Left lobe of liver (tissue), 2 donors: ENCODE data around the gene NOS1AP. TPM values are rescaled to one million over a fixed set of nuclear protein-coding genes. Genes with fewer than 3 reads are reported as not detected.
"Not testable (repeated sequence)": the region's sequence is repeated elsewhere in the genome, so short reads cannot be mapped to it uniquely, and the experiment has no call there.

Source experiments
- ATAC-seq: fragments of 200-7000 bp; cut with Tn5 transposase; one replicate; pipeline ENCODE4 v1.9.1; 2020; ENCODE audit warnings: mild to moderate bottlenecking, moderate library complexity
- DNase-seq: peaks from one replicate; pipeline ENCODE4 v3.0.0-alpha.2; 2020; ENCODE audit warnings: low spot score
- total RNA-seq: library from RNA; stranded (reverse); gene quantifications from one replicate; pipeline ENCODE4 v1.2.1, GENCODE V29; 2021
- donor health status: DM: no; HTN: no; CAD: no; lungs with moderate emphysema.
- donor health status: DM: no; HTN: yes; CAD: no.

Gene NOS1AP
- total RNA-seq, 1 donor from 2014 or later = 17.4 TPM

DNA sequence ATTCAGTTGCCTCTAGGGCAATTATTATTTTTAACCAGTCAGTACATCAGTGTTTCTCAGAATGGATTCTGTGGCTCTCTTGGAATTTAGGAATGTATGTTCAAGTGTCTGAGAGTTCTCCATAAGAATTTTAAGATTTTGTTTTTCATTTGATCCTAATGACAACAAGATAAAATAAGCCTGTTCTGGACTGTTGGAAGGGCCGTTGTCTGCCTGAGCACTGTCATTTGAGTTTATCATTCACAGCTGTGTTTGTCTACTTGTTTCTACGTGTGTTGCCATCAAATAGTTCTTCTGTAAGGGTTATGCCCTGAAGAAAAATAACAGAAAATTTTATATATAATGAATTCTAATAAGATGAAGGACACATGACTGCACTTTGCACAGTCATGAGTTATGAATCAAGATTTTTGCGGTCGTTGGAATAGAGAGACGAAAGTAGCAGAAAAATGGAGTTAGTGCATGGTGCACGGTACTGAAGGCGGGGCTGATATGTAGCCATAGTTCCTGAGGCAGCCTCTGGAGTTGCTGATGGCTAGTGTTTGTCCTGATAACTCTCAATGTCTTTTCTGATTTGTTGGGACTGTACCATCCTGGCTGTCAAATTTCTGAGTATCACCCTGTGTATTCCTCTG, 92.5 kb downstream of the NOS1AP start:
- no peak for ATAC-seq
- no peak for DNase-seq

DNA sequence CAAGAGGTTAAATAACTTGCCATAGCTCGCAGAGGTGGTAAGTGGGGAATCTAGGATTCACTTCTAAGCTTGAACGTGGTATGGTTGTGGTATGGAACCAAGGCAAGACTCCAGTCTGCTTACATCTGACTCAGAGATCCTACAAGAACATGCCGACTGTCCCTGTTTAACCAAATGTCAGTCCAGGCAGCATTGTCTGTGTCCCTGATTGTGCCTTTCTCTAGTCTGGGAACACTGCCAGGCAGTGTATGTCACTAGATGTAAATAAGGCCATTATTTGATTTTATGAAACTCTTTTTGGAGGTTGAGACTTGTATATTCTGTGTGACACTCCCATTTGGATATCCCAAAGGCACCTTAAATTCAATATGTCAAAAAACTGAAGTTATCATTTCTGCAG, 96.0 kb downstream of the NOS1AP start:
- no peak for DNase-seq
- no peak for ATAC-seq

DNA sequence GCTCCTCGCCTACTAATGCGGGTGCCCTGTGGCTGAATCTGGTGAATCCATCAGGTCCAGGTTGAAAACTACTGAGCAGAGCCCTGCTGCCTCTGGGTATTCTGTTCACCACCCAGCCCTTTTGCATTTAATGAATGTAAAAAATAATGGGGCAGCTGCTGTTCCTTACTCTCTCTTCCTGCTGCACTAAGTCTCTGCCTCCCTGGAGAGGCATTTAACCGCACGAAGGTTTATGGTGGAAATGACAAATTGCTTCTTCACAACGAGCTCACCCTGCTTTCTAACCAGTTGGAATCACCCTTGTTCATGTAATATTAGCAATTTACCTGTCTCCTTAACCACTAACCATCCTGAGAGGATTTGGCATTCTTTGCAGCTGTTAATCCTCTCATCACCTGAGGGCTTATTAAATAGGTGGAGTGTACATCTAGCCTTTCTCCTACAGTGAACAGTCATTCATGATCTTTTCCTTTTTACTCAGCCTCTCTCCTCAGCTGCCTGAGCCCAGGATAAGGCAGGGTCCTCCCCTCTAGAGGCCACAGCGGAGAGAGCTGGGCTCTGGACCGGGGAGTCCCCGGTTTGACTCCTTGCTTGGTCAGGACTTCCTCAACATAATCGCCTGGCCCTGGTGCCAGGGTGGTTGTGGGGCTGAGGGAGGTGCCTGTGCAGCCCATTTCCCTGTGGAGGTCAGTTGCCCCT, 97.6 kb downstream of the NOS1AP start:
- no peak for DNase-seq
- no peak for ATAC-seq

DNA sequence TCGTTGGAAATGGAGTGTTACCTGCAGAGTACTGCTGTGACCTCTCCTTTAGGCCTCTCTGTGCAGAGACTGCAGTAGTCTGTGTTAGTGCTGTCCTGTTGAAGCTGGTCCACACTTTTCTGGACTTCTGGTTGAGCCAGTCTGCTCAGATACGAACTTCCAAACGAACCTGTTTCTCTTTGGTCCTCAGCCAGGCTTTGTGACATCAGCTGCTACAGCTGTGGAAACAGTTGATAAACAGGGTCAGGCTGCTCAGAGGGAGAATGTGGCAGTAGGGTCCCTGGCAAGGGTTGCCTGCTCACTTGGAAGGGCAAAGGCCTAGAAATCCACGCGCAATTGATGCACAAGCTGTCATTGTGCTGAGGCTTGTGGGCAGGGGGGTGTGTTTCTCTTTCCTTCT, 98.8 kb downstream of the NOS1AP start:
- DNase-seq (no peak), ATAC-seq (peak; percentile 69)

DNA sequence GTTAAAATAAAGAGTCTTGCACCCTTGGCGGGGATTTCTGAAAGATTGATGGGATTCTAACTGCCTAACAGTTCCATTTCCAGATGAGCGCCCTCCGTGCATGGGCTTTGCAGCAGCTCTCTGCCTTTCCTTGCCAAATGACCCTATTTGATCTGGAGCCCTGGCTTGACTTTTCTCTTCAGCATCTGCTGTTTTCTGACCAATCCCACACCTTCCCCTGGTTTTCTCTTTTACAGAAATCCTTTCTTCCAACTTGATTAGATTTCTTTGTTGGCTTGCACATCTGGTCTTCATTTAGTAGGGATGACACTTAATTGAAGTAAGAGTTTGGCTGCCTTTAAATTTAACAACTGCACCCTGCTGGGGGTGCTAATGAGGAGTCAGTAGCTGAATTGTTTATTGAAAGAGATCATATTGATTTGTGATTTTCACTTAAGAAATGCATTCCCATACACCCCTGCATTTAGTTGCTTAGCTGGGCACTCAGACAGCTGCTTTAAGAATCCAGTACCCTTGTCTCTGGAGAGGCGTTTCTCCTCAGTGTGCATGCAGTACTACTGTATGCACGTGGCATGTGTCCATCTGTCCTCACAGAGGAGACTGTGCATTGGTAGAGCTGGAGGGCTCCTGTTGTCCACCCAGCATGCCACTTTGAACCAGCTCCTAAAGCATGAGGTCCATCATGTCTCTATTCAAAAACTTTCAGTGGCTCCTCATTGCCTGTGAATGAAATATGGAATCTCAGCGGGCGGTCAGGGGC, 99.7 kb downstream of the NOS1AP start:
- ATAC-seq = no peak
- no peak for DNase-seq

DNA sequence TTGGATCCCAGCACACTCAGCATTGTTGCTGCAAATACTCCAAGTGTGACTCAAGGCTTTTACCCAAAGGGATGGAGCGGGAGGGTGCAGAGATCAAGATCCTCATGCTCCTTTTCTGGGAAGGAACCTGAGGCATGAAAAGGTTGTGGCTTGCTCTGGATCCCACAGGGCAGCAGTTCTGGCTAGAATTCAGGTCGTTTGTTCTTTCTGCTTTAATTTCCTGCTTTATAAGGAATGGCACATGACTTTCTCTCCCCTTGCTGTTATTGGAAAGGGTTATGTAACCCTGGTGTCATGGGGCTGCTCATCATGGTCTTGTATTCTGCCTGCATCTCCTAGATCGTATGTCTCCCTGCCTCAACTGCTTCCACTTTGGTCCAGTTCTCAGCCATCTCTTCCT, 101.6 kb downstream of the NOS1AP start:
- DNase-seq (no peak), ATAC-seq (no peak)

DNA sequence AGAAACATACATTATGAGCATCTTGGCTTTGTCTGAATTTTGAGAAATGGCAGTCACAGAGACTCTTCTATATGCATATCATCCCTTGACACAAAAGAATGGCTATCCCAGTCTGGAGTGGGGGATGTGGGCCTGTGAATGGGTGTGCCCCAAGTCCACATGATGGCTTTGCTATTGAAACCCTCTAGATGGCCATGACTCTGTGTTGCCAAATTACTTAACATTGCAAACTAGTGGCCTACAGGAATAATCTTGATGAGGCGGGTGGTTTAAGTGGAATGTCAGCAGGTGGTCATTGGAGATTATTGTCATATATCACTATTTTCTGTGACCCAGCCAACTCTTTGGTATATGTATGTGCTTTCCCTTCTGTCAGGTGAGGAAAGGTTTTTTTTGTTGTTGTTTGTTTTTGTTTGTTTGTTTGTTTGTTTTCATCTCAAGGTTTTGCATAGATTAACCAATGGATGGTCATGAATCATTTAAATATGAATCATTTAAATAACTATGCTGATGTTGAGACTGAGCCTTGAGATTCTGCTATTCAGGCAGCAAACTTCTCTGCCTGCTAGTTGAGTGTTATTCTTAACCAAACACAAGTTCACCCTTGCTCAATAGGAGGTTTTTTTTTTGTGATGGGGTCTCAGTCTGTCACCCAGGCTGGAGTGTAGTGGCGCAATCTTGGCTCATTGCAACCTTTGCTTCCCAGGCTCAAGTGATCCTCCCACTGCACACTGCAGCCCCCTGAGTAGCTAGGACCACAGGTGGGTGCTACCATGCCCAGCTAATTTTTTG, 103.0 kb downstream of the NOS1AP start:
- DNase-seq = no peak
- no peak for ATAC-seq

DNA sequence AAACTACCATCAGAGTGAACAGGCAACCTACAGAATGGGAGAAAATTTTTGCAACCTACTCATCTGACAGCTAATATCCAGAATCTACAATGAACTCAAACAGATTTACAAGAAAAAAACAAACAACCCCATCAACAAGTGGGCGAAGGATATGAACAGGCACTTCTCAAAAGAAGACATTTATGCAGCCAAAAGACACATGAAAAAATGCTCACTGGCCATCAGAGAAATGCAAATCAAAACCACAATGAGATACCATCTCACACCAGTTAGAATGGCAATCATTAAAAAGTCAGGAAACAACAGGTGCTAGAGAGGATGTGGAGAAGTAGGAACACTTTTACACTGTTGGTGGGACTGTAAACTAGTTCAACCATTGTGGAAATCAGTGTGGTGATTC, 104.1 kb downstream of the NOS1AP start:
- not testable (repeated sequence) for DNase-seq, ATAC-seq

DNA sequence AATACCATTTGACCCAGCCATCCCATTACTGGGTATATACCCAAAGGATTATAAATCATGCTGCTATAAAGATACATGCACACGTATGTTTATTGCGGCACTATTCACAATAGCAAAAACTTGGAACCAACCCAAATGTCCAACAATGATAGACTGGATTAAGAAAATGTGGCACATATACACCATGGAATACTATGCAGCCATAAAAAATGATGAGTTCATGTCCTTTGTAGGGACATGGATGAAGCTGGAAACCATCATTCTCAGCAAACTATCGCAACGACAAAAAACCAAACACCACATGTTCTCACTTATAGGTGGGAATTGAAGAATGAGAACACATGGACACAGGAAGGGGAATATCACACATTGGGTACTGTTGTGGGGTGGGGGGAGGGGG, 104.5 kb downstream of the NOS1AP start:
- not testable (repeated sequence) for ATAC-seq, DNase-seq

DNA sequence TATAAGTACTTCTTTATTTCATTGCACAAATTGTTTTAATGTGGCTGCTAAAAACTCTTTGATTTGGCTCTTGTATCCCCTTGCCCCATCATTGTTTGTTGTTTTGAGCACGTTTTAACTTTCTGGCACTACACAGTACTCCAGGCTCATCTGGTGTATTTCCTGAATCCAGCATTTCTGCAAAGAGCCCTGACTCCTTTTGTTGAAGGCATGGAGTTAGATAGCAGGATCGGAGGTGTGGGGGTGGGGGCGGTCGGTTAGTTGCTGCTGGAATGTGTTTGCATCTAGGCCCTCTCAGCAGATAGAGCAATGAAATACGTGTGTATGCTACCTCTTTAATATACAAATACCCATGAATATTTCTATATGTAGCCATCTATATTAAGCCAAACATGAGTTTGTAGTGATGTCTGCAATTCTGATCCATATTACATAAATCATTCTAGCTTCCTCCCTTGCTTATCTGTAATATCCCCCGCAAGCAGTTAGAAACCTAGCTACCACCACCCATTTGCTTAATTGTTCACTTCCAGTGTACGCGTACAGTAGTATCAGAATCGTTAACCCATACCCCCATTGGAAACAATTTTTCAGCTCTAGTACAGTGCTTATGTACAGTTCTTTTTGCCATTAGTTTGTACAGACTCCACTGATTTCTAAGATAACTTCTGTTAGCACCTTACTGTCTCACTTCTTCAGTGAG, 106.0 kb downstream of the NOS1AP start:
- DNase-seq (no peak), ATAC-seq (peak; percentile 49)

DNA sequence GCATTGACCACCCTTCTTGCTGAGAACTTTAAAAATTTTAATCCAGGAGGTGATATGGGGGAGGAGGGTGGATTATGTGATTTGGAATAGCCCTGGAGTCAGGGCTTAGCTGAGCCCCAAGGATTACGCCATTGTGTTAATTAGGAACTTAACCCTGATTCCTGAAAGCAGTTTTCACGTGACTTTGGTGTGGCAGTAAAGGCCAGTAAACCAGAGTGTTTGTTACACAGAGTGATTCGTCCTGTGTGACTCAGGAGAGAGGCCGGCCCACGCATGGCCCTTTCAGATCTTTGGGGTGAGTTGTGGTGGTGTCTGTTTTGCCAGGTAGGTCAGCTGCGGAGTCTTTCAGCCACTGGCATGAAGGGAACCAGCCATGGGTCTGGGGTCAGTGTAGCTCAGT, 107.6 kb downstream of the NOS1AP start:
- ATAC-seq (peak; percentile 26), DNase-seq (no peak)

DNA sequence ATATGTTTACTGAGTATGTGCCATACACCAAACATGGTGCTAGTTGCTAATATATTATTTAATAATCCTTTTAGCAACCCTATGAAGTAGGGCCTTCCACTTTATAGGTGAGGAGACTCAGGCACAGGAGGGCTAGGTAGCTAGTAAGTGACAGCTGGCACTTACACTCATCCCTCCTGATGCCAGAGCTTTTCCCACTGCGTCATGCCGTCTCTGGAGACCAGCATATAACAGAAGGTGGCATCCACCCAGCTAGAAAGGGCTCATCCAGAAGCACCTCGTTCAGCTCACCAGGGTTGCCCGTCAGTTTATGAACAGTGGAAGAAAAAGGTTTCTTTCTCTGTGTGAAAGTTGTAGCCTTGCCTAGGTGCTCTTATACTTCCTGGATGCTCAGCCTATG, 108.9 kb downstream of the NOS1AP start:
- no peak for DNase-seq
- ATAC-seq = no peak

DNA sequence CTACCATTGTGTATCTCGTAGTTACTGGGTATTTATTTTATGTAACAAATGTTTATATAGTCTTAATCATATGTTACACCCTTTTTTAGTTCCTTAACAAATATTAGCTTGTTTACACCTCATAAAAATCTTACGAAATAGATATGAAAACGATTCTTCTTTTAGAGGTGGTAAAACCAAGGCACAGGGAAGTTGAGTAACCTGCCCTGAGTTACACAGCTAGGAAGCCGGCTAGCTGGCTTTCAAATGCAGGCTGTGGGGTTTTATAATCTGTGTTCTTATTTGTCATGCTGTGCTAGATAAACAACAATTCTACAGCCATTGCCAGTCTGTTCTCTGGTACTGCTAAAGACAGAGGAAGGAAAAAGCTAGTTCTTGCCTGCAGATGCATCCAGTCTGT, 109.6 kb downstream of the NOS1AP start:
- DNase-seq = no peak
- peak; percentile 53 for ATAC-seq

DNA sequence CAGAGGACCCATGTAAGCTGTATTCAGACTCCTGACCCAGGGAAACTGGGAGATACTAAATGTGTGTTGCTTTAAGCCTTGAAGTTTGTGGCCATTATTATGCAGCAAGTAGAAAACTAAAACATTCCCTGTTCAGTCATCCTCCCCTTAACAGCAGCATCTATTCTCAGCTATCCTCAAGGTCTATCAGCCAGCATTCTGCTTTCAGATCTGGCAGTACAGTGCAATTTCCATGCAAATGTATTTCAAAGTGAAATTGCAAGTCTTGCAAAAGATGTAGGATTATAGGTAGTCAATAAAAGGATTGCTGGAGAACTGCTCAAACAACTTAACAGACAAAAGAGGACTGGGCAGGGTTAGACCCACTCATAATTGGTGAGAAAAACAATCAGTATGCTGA, 111.3 kb downstream of the NOS1AP start:
- no peak for DNase-seq

DNA sequence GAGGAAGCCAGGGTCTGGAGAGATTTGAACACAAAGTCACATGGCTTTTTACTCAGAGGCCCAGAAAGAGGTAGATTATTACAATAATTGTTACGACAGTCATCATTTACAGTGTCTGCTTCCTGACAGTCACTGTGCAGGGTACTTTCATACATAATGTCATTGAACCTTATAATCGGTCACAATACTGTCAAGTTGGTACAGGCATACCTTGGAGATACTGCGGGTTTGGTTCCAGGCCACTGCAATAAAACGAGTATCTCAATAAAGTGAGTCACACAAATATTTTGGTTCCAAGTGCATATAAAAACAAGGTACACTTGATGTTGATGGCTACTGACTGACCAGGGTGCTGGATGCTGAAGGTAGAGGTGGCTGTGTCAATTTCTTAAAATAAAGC, 112.6 kb downstream of the NOS1AP start:
- ATAC-seq = no peak
- DNase-seq = no peak

More for the DNA sequence above, 111.3 kb downstream of the NOS1AP start:
- no peak for ATAC-seq

DNA sequence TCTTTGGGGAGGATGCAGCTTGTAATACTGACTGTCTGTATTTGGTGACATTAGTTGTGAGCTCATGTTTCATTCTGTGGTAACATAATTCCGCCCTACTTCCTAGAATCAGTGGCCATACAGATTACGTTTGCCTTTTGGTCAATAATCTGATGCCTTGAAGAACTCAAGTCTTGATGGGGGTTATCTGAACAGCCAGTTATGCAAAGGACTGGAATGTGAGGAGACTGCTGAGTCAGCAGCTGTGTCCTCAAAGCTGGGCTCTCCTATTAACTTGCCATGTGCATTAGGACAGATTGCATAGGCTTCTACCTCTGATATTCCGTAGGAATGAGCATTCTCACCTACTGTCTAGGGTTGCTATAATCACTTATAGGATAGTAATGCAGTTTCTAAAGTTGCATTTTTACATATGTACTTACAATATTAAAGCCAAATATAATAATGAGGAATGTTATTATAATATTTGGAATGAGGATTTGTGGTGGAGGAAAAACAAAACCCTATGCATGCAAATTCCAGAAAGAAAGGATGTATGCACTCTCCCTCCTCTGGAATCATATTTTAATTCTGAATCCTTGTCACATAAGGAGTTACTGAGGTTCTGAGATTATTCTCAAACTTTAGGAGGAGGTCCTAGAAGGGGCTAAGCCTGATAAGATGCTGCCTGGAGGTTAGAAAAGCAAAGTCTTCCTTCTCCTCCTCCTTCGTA, 116.0 kb downstream of the NOS1AP start:
- DNase-seq = no peak
- peak; percentile 51 for ATAC-seq

DNA sequence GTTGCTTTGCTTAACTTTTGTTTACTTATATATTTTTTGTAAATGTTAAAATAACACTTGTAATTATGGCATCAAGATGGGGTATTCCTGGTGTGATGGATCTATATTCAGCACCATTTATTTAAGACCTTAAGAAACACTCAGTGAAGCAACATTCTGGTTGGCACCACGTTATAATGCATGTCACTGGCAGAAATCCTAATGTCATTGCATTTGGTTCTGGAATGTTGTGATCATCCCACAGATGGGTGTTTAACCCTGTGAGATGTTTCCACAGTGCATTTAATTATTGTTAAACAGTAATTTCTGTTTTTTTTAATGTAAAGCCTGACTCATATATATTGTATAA, 116.5 kb downstream of the NOS1AP start:
- DNase-seq (no peak), ATAC-seq (no peak)

DNA sequence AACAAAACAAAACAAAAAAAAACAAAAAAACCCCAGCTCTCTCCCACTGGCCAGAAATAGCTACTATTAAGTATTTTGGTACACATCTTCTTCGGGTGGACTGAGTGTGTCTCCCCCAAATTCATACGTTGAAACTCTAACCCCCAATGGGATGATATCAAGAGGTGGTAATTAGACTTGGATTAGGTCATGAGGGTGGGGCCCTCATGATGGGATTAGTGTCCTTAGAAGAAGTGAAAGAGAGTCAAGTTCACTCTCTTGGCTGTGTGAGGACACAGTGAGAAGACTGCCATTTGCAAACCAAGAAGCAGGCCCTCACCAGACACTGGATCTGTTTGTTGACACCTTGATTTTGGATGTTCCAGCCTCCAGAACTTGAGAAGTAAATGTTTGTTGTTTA, 116.9 kb downstream of the NOS1AP start:
- no peak for ATAC-seq
- no peak for DNase-seq

DNA sequence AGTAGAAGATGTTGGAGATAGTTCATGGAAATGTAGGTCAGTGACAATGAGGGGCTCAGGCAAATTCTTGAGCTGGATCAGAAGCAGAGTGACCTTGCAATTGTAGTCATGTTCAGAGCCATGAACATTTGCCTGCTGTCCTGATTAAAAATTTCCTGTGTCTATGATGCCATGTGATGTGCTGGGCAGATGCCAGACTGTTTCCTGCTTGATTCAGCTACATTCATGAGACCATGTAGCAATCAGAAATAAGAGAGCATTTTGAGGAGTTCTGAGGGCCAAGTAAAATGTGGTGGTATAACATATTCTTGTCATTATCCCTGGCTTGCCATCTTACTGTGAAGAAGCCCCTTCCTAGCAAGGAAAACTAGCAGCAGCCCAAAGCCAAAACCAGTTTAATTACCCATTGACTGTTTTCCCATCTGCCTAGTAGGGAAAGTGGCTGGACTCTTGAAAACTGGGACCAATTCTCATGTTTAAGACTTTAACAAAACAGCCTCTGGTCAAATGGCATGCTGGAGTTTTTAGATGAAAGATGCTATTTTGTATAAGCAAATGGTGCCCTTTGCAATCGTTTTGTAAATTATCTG, 118.3 kb downstream of the NOS1AP start:
- ATAC-seq (peak; percentile 14), DNase-seq (no peak)

DNA sequence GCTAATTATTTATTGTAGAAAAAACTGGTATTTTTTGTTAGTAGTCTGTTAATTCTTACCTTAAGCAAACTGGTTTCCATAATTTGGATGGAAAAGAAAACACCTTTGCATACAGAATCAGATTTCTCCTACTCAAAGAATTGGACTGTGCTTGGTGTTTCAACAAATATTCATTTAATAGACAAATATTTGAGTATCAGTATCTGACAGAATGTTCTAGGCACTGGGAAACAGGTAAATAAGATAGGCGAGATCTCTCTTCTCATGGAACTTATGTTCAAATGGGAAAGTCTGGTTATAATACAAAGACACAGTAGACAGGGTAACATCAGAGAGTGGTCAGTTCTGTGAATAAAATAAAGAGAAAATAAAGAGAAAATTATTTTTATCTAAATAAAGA, 119.9 kb downstream of the NOS1AP start:
- ATAC-seq (peak; percentile 25), DNase-seq (no peak)
